Amygdala (tissue), 56 donors: ENCODE results near the gene MET.
"Not testable (repeated sequence)": the region's sequence is repeated elsewhere in the genome, so short reads cannot be mapped to it uniquely, and the experiment has no call there.

ENCODE experiments used
- DNase-seq, 56 donors: peaks; one replicate each; lab custom pipeline; 2025; lab: John Stamatoyannopoulos, UW

MET gene

DNA sequence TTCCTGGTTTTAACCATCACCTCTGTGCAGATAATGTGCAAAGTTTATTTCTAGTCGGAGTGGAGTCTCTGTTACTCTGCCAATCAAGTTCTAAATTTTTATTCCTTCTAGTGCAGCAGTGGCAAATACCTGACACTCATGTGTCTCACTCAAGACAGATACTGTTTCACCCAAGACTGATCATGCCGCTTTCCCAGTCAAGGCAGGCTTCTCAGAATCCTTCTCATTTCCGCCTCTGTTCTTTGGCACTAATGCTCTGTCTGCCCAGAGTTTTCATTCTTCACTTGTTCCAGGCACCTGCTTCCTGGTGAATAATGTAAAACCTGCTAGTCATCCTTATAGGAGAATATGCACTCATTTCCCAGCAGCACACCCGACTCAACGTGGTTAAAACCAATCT, 24.7 kb downstream of the MET start:
- no peak for DNase-seq

DNA sequence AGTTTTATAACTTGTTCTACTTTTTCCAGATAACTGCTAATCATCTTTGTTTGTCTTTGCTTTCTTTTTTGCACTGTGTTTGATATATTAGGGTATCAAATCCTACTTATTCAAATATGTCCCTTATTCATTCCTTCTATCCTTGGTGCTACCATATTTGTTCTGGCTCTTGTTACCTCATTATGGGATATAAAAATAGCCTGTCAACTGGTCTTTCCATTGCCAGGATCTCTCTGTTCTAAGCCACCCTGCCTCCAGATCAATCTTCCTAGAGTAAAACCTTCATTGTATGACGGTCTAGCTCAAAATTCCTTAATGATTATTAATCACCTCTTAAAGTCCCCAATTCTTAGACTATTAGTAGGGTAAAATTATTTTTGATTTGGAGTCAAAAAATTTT, 25.2 kb downstream of the MET start:
- no peak for DNase-seq

DNA sequence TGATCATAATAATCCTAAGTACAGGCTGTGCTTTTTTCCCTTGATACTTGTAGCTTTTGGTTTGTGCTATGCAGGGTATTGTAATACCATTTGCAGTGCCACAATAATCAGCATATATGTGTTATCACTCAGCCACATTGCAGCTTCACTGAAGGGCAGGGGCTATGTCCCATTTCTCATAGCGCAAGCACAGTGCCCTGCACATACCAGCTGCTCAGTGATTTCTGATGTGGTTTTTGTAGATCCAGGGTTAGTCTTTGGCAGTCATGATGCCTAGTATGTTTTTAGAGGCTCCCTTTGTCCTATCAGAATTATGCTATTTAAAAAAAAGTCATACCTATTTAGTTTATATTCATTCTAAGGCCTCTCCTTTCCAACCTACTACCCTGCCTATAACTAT, 25.8 kb downstream of the MET start:
- no peak for DNase-seq

DNA sequence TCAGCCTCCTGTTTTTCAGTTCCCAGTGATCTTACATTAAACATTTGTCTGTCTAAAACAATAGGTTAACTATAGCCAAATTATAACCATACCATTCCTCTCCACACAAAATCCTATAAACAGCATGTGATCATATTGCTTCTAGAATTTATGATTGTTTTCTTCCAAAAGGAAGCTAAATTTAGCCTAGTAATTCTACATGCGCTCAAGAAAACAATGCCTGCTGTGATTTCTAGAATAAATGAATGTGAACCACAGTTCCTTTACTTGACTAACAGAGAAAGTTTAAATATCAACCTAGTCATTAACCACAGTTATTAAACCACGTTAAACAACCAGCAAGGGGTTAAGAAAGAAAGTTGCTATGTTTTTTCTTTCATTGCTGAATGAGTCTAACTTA, 26.4 kb downstream of the MET start:
- no peak for DNase-seq

DNA sequence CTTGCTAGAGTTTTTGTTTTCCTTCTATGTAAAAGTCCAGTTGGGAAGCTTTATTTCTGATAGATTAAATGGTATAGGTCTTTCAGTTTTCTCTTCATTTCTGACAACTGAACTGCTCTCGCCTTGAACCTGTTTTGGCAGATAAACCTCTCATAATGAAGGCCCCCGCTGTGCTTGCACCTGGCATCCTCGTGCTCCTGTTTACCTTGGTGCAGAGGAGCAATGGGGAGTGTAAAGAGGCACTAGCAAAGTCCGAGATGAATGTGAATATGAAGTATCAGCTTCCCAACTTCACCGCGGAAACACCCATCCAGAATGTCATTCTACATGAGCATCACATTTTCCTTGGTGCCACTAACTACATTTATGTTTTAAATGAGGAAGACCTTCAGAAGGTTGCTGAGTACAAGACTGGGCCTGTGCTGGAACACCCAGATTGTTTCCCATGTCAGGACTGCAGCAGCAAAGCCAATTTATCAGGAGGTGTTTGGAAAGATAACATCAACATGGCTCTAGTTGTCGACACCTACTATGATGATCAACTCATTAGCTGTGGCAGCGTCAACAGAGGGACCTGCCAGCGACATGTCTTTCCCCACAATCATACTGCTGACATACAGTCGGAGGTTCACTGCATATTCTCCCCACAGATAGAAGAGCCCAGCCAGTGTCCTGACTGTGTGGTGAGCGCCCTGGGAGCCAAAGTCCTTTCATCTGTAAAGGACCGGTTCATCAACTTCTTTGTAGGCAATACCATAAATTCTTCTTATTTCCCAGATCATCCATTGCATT, 27.1 kb downstream of the MET start:
- DNase-seq = no peak

DNA sequence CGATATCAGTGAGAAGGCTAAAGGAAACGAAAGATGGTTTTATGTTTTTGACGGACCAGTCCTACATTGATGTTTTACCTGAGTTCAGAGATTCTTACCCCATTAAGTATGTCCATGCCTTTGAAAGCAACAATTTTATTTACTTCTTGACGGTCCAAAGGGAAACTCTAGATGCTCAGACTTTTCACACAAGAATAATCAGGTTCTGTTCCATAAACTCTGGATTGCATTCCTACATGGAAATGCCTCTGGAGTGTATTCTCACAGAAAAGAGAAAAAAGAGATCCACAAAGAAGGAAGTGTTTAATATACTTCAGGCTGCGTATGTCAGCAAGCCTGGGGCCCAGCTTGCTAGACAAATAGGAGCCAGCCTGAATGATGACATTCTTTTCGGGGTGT, 27.7 kb downstream of the MET start:
- DNase-seq = no peak

DNA sequence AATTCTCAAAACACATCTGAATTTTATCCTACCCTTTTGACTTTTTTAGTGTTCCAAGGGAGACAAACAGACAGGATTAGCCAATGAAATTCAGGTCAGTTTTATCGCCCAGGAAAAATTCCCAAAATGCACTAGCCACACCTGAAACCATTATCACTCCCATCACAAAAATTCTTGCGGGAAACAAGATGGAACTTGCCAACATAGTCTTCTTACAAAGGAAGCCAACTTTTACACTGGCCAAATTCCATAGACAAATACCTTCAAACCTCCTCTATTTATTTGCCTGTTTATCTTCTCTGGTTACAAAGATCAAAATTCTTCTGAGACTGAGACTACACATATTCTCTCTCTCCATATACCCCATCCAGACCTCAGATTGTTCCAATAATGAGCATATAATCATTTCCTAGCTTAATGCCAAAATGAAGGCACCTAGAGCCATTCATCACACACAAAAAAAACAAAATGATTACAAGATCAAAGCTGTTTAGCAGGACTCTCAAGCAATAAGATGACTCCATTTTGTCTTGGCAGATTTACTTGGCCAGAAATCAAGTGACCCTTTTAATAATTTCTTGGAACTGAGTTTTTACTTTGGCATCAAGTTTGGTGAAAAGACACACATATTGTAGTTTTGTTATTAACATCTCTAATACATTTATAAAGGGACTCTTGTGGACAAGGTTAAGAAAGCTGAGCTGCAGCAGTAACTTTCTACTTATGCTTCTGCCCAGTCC, 30.2 kb downstream of the MET start:
- DNase-seq = no peak

DNA sequence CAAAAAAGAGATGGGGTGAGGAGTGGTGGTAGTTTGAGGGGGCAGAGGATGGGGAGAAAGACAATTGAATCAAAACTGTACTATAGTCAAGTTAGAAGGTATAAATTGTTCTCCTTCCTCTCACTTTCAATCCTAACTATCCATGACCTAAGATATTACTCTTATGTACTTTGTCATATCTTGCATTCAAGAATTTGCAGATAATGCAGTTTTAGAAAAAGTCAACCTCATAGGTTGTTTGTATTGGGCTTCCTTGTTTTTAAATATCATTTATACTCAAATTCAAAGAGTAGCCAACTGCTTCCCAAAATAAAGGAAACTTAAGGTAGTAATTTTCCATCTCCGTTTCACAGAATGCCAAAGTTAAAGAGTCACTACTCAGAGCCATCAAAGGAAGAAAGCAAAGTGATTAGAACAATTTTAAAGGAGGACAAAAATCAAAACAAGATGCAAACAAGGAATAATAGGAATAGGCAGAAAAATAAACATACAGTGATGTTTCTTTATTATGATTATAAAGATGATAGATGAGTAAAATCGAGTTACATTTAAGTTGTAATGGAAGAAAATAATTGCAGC, 32.7 kb downstream of the MET start:
- DNase-seq = no peak

DNA sequence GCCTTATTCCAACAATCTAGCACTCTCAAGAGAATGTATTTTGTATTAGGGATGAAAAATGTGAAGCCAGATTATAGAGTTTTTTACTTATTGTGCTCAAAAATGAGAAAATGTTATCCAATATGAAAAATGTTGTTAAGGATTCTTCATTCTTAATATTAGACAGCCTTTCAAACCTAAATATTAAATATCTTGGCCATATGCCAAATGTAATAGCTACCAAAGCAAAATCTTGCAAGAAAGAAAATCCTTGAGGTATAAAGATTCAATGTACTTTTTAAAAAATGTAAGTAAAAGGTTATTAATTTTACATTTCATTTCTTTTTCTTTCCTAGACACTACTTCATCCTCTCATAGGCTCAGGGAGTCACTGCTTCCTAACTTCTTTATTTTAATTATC, 33.4 kb downstream of the MET start:
- no peak for DNase-seq

DNA sequence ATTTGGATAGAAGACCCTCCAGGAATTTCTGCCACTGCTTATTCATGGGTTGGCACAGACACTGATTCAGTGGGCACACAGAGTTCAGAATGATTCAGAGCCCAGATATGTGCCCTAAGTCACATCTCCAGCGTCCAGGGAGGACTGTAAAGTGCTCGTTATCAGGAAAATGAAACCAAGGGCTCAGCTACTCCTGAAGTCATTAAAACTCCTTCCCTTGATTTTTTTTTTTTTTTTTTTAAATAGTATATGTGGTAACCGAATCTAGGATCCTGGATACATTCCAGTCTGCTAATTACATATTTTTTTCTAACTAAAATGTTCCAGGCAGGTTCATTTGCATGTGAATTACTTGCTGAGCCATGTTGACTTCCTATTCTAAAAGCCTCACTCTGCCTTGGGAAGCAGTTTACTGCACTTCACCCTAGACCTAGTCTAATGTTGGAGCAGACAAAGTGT, 34.7 kb downstream of the MET start:
- DNase-seq = no peak

DNA sequence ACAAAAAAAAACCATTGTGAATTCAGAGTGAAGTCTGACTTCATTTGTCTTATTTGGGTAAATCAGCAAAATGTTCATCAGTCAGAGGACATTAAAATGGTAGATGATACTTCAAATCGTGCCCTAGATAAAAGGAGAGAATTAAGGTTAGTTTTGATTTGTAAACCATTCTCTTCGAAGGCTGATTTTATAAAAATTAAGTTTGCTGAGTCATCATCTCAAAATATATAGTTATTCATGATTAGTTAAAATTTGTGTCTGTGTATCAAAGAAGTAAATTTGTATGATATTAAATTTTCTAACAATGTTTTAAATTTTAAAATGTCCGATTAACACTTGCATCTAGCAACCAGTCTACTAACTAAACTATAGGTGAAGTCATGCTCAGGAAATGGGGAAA, 35.3 kb downstream of the MET start:
- DNase-seq = no peak

DNA sequence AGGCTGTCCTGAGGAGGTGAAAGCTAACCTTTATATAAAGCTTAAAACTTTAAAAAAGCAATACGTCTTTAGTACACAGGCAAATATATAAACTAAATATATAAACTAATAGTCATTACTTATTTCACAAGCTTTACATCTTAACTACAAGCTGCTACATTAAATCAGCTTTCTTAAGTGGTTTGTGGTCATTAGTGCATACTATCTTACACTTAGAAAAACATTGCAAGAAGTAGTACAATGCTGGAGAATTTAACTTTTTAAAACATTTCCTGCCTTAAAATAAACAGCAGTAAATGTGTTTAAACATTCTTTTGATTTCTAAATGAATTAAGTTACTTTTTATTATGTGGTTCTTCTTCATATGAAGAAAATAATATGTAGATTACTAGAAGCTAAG, 36.3 kb downstream of the MET start:
- no peak for DNase-seq

DNA sequence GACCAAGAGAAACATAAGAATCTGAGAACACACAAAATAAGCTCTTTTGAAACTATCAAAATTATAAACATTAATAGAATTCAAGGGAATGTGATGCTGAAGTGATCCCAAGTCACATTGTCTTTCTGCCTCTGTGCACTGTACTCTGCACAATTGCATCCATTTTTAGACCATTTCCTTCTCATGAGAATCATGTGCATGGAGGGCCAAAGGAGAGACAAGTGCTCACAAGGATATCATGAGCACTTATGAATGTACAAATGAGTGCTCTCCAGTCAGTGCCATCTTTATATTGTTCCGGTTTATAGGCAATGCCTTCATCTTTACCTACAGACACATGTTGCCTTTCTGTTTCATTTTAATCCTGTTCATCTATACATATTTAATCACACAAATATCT, 36.9 kb downstream of the MET start:
- no peak for DNase-seq

DNA sequence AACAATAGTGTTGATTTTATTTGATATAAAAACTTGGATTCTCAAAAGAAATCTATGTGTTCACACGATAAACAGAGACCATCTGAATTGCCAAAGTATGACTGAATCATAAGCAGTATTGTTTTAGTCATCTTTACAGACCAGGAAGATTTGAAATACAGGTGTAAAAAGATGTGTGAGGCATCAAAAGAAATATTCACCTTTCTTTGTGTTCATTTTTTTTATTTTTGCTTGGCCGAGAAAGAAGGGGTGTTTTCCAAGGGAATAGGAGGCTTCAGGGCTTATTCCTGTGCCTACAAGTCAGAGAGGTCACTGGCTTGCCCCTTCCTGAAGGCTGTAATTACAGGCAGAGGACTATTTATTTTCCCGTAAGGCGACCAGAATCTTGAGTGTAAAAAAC, 37.3 kb downstream of the MET start:
- DNase-seq = no peak

DNA sequence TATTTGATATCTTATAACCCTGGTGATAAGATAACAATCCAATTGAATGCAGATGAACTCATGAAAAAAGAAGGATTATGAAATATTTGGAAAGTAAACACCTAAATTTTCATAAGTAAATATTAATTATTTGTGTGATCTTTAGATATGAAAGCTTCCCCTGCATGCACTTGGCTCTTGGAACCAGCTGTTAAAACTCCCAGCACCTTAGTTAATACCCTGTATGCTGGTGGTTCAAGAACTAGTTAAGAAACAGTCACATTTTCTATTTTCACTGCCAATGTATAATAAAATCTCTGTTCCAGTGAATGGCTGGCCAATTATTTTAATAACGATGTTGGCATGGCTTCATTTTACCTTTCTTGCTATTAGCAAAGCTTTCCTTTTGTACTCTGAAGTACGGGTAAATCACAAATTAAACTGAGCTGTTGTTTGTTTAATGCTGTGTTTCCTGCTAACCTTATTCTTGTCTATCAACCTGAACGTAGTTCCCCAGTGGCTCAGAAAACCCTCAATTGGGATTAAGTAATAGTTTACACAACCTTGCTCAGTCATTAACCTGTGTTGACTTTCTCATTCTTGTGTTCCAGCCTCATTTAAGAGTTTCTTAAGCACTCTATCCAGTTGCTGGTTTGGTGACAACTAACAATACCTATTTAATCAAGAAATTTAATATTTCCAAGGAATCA, 38.9 kb downstream of the MET start:
- no peak for DNase-seq

DNA sequence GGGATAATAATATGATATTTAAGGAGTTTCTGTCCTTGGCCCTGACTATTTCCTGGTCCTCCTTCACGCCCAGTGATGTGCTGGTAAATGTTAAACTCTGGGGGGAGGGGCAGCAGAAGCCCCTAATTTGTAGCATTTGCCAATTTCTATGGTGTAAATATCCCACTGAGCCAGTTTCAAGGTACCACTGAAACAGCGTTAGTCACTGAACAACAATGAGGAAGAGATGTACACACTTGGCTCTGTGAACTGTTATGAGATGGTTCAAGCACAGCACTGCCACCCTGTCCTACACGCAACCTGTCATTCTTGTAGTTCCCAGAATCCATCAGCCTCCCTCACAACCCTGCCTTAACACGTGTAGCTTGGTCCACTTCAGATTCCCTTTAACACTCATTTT, 39.8 kb downstream of the MET start:
- DNase-seq = no peak

DNA sequence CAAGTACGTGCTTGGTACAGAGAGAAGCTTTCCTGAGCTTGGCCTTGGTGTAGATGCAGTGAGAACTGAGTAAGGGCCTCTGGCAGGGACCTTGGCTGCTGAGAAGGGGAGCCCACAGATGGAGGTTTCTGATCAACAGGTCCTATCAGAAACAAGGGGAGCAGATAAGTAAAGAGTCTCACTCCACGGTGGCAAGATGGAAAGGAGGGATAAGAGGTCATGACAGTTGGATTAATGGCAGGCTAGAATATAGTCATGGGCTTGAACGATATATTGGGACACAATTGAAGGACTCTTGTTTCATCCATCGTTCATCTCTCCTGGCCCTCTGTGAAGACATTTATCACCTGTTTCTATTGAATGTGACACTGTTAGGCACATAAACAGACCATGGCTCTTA, 41.5 kb downstream of the MET start:
- DNase-seq = no peak

DNA sequence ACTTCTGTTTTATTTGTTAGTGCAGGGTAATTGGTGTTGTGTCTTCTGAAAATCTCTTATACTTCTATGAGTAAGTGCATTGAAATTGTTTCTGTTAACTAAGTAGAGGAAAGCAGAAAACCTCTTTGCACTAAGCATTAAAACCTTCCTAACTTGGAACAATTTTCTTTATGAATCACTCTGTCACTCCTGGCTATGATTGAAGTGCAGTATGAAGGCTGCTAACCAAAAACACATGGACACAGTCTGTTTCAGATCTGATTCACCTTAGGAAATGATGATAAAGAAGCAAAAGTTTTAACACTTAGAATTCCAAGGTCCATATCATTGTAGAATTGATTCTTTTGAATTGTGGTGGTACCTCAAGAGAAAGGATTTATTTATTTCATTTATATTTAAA, 41.9 kb downstream of the MET start:
- DNase-seq = no peak

DNA sequence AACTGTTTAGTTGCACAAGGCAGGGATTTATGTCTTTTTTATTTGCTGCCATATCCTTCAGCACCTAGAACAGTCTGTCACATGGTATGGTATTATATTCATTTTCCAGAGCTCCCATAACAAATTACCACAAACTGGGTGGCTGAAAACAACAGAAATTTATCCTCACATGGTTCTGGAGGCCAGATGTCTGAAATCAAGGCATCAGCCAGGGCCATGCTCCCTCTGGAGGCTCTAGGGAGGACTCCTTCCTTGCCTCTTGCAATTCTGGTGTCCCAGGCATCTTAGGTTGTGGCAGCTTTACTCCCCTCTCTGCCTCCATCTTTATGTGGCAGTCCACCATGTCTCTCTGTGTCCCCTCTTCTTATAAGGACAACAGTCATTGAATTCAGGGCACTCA, 43.1 kb downstream of the MET start:
- no peak for DNase-seq

DNA sequence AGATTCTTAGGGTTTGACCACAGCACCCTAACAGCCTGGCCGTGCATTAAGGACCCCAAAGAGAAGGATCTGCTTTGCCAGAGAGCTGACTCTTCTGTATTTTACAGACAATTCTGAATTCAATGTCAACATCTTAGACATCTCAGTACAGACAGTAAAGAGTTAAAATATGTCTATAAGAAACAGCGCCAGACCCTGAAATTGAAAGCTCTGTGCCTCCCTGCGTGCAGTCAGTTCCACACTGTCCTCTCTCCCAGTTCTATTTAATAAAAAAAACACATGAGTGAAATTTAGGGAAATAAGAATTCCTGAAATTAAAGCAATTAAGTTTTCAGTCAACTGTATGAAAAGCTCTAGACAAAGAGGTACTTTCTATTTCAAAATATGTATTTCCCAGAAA, 45.1 kb downstream of the MET start:
- DNase-seq = no peak

DNA sequence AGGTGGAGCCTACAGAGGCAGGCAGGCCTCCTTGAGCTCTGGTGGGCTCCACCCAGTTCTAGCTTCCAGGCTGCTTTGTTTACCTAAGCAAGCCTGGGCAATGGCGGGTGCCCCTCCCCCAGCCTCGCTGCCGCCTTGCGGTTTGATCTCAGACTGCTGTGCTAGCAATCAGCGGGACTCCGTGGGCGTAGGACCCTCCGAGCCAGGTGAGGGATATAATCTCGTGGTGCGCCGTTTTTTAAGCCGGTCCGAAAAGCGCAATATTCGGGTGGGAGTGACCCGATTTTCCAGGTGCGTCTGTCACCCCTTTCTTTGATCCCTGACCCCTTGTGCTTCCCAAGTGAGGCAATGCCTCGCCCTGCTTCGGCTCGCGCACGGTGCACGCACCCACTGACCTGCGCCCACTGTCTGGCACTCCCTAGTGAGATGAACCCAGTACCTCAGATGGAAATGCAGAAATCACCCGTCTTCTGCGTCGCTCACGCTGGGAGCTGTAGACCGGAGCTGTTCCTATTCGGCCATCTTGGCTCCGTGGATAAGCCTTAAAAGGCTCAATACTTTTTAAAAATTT, 52.0 kb downstream of the MET start:
- DNase-seq = not testable (repeated sequence)
